Liver (tissue), 9 donors: ENCODE data around the gene NTNG1. TPM values are rescaled to one million over a fixed set of nuclear protein-coding genes. Genes with fewer than 3 reads are reported as not detected.

Experiments used
- DNase-seq: peaks from one replicate; pipeline ENCODE4 v3.0.0-alpha.2; 2017; ENCODE audit warnings: low spot score
- H3K27ac ChIP-seq, 2 donors: one replicate each; pipeline ENCODE4 v1.7.0; 2013; ENCODE audit warnings: inconsistent platforms in 2 of 2, low read length in 2 of 2, control low read depth in 1 of 2, low read depth in 1 of 2, mild to moderate bottlenecking in 1 of 2
- H3K27me3 ChIP-seq, 4 donors: one replicate each; pipeline versions ENCODE4 v1.6.1 to v1.7.0; 2013; ENCODE audit warnings: low read length in 3 of 4, inconsistent platforms in 1 of 4, mild to moderate bottlenecking in 1 of 4, moderate library complexity in 1 of 4; ENCODE audit not compliant: control insufficient read depth in 4 of 4, insufficient read depth in 4 of 4
- H3K36me3 ChIP-seq, 4 donors: one replicate each; pipeline versions ENCODE4 v1.6.1 to v1.7.0; 2013; ENCODE audit warnings: low read length in 3 of 4, mild to moderate bottlenecking in 3 of 4, low read depth in 1 of 4, moderate library complexity in 1 of 4; ENCODE audit not compliant: control insufficient read depth in 4 of 4, insufficient read depth in 3 of 4
- H3K4me1 ChIP-seq, 4 donors: one replicate each; pipeline versions ENCODE4 v1.6.1 to v1.7.0; 2013; ENCODE audit warnings: low read length in 3 of 4, mild to moderate bottlenecking in 3 of 4, moderate library complexity in 1 of 4; ENCODE audit not compliant: control insufficient read depth in 4 of 4, insufficient read depth in 4 of 4
- H3K4me3 ChIP-seq, 3 donors: one replicate each; pipeline versions ENCODE4 v1.6.1 to v1.7.0; 2013; ENCODE audit warnings: low read length in 3 of 3, control low read depth in 1 of 3, low read depth in 1 of 3, mild to moderate bottlenecking in 1 of 3
- H3K9ac ChIP-seq, 2 donors: one replicate each; pipeline ENCODE4 v1.7.0; 2013; ENCODE audit warnings: low read length in 2 of 2, mild to moderate bottlenecking in 2 of 2, moderate library complexity in 2 of 2, control low read depth in 1 of 2, low read depth in 1 of 2
- H3K9me3 ChIP-seq, 4 donors: one replicate each; pipeline versions ENCODE4 v1.6.1 to v1.7.0; 2013; ENCODE audit warnings: low read length in 3 of 4; ENCODE audit not compliant: control insufficient read depth in 4 of 4
- ATF3 ChIP-seq: IDR thresholded peaks from 2 replicates; pipeline ENCODE4 v1.6.1; 2016; ENCODE audit warnings: antibody characterized with exemption
- CTCF ChIP-seq: fragments of 150-350 bp; IDR thresholded peaks from 2 replicates; pipeline ENCODE4 v1.5.1; 2017; ENCODE audit warnings: improper control_type of control experiment, low read depth, low read length; ENCODE audit not compliant: missing input control
- EGR1 ChIP-seq, 2 donors: IDR thresholded peaks; 2 replicates each; pipeline ENCODE4 v1.6.1; 2016 to 2018; ENCODE audit warnings: antibody characterized with exemption in 2 of 2, low read depth in 2 of 2
- FOXA1 ChIP-seq: IDR thresholded peaks from 2 replicates; pipeline ENCODE4 v1.6.1; 2016; ENCODE audit warnings: antibody characterized with exemption
- HNF4A ChIP-seq, 2 donors: conservative IDR thresholded peaks; 2 replicates each; pipeline ENCODE4 v1.6.1; 2016; ENCODE audit warnings: antibody characterized with exemption in 2 of 2, mild to moderate bottlenecking in 2 of 2
- HNF4G ChIP-seq: IDR thresholded peaks from 2 replicates; pipeline ENCODE4 v1.6.1; 2016; ENCODE audit warnings: antibody characterized with exemption
- JUND ChIP-seq, 2 donors: IDR thresholded peaks; 2 replicates each; pipeline ENCODE4 v1.6.1; 2016; ENCODE audit warnings: antibody characterized with exemption in 2 of 2
- NR2F2 ChIP-seq: IDR thresholded peaks from 2 replicates; pipeline ENCODE4 v1.6.1; 2016; ENCODE audit warnings: antibody characterized with exemption
- RAD21 ChIP-seq, 2 donors: IDR thresholded peaks; 2 replicates each; pipeline ENCODE4 v1.6.1; 2016; ENCODE audit warnings: antibody characterized with exemption in 2 of 2, mild to moderate bottlenecking in 2 of 2
- RXRA ChIP-seq, 2 donors: IDR thresholded peaks; 2 replicates each; pipeline ENCODE4 v1.6.1; 2017 to 2018; ENCODE audit warnings: antibody characterized with exemption in 2 of 2, mild to moderate bottlenecking in 1 of 2
- SP1 ChIP-seq: IDR thresholded peaks from 2 replicates; pipeline ENCODE4 v1.6.1; 2018; ENCODE audit warnings: antibody characterized with exemption, mild to moderate bottlenecking
- TAF1 ChIP-seq: conservative IDR thresholded peaks from 2 replicates; pipeline ENCODE4 v1.6.1; 2016; ENCODE audit warnings: antibody characterized with exemption, mild to moderate bottlenecking
- YY1 ChIP-seq: IDR thresholded peaks from 2 replicates; pipeline ENCODE4 v1.6.1; 2016; ENCODE audit warnings: antibody characterized with exemption, mild to moderate bottlenecking
- WGBS: extraction: QIAGEN DNeasy Blood & Tissue Kit; methylation state at CpG from one replicate; pipeline ENCODE4 v1.1.7; 2013; 5-methylcytosine and 5-hydroxymethylcytosine counted together
- polyA plus RNA-seq, 2 donors: library from polyadenylated mRNA; stranded (reverse) in 1 of 2; unstranded in 1 of 2; fragments of 200-250 nt in 1 of 2; fragments of >200 nt in 1 of 2; fragmentation: Nextera tagmentation in 1 of 2; extraction: Ambion mirVana in 1 of 2; gene quantifications; one replicate each; pipeline versions ENCODE4 v1.2.1 to v1.2.3, GENCODE V29; 2013 to 2015
- total RNA-seq, 2 donors: library from RNA; depleted of rRNA; stranded (reverse); fragments of >200 nt; gene quantifications; one replicate each; pipeline ENCODE4 v1.2.3, GENCODE V29; 2014
- TF ChIP-seq, protein P1 (sequence below): IDR thresholded peaks from 2 replicates; pipeline ENCODE4 v1.6.1; 2016; ENCODE audit warnings: antibody characterized with exemption
- TF ChIP-seq, protein P2 (sequence below): IDR thresholded peaks from 2 replicates; pipeline ENCODE4 v1.6.1; 2016; ENCODE audit warnings: antibody characterized with exemption, mild to moderate bottlenecking
- TF ChIP-seq, protein P3 (sequence below): IDR thresholded peaks from 2 replicates; pipeline ENCODE4 v1.6.1; 2016; ENCODE audit warnings: antibody characterized with exemption
- donor health status: healthy.
- donor health status: healthy.
- donor health status: healthy.
- donor health status: healthy.
- donor health status: healthy.

NTNG1 gene
- total and polyA plus RNA-seq, 4 donors: under 0.01 TPM; not detected in 2

- Histone ChIP-seq H3K4me1 (no peaks in the 10 kb centered on the region), H3K36me3 (no peaks in the 10 kb centered on the region), H3K4me3 (no peak overlapping the region), H3K9me3 (no peaks in the 10 kb centered on the region), H3K27ac (no peak overlapping the region), H3K27me3 (peaks cover 0 to 6% (median 1%) of the 10 kb centered on the region in 4 donors), H3K9ac (no peak overlapping the region)
- DNase-seq: no peak
- TF ChIP-seq TAF1 (no peak), YY1 (no peak), HNF4A (conservative IDR thresholded peaks at IDR 0.05) (no peak), HNF4G (no peak), RAD21 (IDR thresholded peaks at IDR 0.05) (no peak), RXRA (IDR thresholded peaks at IDR 0.05) (no peak)
- TF ChIP-seq, protein P1, sequence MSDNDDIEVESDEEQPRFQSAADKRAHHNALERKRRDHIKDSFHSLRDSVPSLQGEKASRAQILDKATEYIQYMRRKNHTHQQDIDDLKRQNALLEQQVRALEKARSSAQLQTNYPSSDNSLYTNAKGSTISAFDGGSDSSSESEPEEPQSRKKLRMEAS: no peak
- TF ChIP-seq, protein P2, sequence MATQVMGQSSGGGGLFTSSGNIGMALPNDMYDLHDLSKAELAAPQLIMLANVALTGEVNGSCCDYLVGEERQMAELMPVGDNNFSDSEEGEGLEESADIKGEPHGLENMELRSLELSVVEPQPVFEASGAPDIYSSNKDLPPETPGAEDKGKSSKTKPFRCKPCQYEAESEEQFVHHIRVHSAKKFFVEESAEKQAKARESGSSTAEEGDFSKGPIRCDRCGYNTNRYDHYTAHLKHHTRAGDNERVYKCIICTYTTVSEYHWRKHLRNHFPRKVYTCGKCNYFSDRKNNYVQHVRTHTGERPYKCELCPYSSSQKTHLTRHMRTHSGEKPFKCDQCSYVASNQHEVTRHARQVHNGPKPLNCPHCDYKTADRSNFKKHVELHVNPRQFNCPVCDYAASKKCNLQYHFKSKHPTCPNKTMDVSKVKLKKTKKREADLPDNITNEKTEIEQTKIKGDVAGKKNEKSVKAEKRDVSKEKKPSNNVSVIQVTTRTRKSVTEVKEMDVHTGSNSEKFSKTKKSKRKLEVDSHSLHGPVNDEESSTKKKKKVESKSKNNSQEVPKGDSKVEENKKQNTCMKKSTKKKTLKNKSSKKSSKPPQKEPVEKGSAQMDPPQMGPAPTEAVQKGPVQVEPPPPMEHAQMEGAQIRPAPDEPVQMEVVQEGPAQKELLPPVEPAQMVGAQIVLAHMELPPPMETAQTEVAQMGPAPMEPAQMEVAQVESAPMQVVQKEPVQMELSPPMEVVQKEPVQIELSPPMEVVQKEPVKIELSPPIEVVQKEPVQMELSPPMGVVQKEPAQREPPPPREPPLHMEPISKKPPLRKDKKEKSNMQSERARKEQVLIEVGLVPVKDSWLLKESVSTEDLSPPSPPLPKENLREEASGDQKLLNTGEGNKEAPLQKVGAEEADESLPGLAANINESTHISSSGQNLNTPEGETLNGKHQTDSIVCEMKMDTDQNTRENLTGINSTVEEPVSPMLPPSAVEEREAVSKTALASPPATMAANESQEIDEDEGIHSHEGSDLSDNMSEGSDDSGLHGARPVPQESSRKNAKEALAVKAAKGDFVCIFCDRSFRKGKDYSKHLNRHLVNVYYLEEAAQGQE: no peak
Observed at GRCh38 chr1:107116306-107116790, 24.5 kb upstream of the NTNG1 start.

- DNase-seq: no peak
- peaks cover 0 to 8% (median 2%) of the 10 kb centered on the region in 4 donors for H3K27me3 ChIP-seq
- H3K4me3 ChIP-seq: no peak overlapping the region
- H3K4me1 ChIP-seq: no peaks in the 10 kb centered on the region
- 84% methylated on average over 3 of the region's 3 CpGs for whole genome bisulfite sequencing
- H3K27ac ChIP-seq: no peak overlapping the region
- H3K9ac ChIP-seq: no peak overlapping the region
- TF ChIP-seq NR2F2: no peak
- TF ChIP-seq RAD21 (IDR thresholded peaks at IDR 0.05): no peak
- TF ChIP-seq HNF4A (conservative IDR thresholded peaks at IDR 0.05): no peak
- TF ChIP-seq, protein P1: no peak
- TF ChIP-seq ATF3: no peak
- no peak for TF ChIP-seq SP1
- TF ChIP-seq CTCF: no peak
- no peak for TF ChIP-seq RXRA (IDR thresholded peaks at IDR 0.05)
- no peak for TF ChIP-seq JUND (IDR thresholded peaks at IDR 0.05)
- TF ChIP-seq YY1: no peak
- TF ChIP-seq, protein P3, sequence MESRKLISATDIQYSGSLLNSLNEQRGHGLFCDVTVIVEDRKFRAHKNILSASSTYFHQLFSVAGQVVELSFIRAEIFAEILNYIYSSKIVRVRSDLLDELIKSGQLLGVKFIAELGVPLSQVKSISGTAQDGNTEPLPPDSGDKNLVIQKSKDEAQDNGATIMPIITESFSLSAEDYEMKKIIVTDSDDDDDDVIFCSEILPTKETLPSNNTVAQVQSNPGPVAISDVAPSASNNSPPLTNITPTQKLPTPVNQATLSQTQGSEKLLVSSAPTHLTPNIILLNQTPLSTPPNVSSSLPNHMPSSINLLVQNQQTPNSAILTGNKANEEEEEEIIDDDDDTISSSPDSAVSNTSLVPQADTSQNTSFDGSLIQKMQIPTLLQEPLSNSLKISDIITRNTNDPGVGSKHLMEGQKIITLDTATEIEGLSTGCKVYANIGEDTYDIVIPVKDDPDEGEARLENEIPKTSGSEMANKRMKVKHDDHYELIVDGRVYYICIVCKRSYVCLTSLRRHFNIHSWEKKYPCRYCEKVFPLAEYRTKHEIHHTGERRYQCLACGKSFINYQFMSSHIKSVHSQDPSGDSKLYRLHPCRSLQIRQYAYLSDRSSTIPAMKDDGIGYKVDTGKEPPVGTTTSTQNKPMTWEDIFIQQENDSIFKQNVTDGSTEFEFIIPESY: no peak
- no peak for TF ChIP-seq EGR1 (IDR thresholded peaks at IDR 0.05; ENCODE audit: low read depth in 2 of 2)
- no peak for TF ChIP-seq TAF1
- TF ChIP-seq, protein P2: no peak
- TF ChIP-seq FOXA1: no peak
- no peaks in the 10 kb centered on the region for H3K9me3 ChIP-seq
- H3K36me3 ChIP-seq: no peaks in the 10 kb centered on the region
Observed at GRCh38 chr1:107122225-107122624, 18.6 kb upstream of the NTNG1 start.
